Adrenal gland (tissue), 12 donors: ENCODE results near the gene FBXO2. TPM values are rescaled to one million over a fixed set of nuclear protein-coding genes. Genes with fewer than 3 reads are reported as not detected.

Experiments used
- DNase-seq, 7 donors: peaks; one replicate each; pipeline ENCODE4 v3.0.0-alpha.2; 2019 to 2020
- H3K27ac ChIP-seq, 5 donors: fragments of 200-600 bp; sonication (generic) in 4 of 5; 1 replicate in 3 of 5; 2 replicates in 2 of 5; pipeline versions ENCODE4 v1.5.1 to v1.8.0; 2016 to 2020; ENCODE audit warnings: mild to moderate bottlenecking in 1 of 5
- H3K27me3 ChIP-seq: fragments of 200-600 bp; 2 replicates; pipeline ENCODE4 v1.8.0; 2021
- H3K36me3 ChIP-seq, 2 donors: fragments of 200-600 bp; replicated peaks in 1 of 2; 1 replicate in 1 of 2; 2 replicates in 1 of 2; pipeline versions ENCODE4 v1.5.1 to v1.8.0; 2018 to 2022
- H3K4me1 ChIP-seq, 2 donors: fragments of 200-600 bp; replicated peaks in 1 of 2; 1 replicate in 1 of 2; 2 replicates in 1 of 2; pipeline versions ENCODE4 v1.5.1 to v1.8.0; 2018 to 2021
- H3K4me3 ChIP-seq, 4 donors: fragments of 200-600 bp; sonication (generic) in 3 of 4; one replicate each; pipeline ENCODE4 v1.5.1; 2016 to 2018
- H3K9me3 ChIP-seq, 3 donors: fragments of 200-600 bp; sonication (generic) in 1 of 3; replicated peaks in 1 of 3; 1 replicate in 2 of 3; 2 replicates in 1 of 3; pipeline versions ENCODE4 v1.5.1 to v1.8.0; 2016 to 2021
- CTCF ChIP-seq, 6 experiments: fragments of 450-650 bp in 4 of 6; fragments of 200-600 bp in 2 of 6; sonication (generic) in 1 of 6; IDR thresholded peaks; 1 replicate in 5 of 6; 2 replicates in 1 of 6; pipeline versions ENCODE4 v1.5.1 to v1.8.0; 2016 to 2021; ENCODE audit warnings: antibody characterized with exemption in 6 of 6, mild to moderate bottlenecking in 2 of 6, moderate library complexity in 1 of 6
- POLR2A ChIP-seq, 2 donors: fragments of 450-650 bp; IDR thresholded peaks; one replicate each; pipeline ENCODE4 v1.6.1; 2017; ENCODE audit warnings: antibody characterized with exemption in 2 of 2, mild to moderate bottlenecking in 2 of 2, moderate library complexity in 1 of 2
- WGBS, 4 donors: extraction: QIAGEN DNeasy Blood & Tissue Kit in 2 of 4; methylation state at CpG; one replicate each; pipeline versions ENCODE4 v1.1.5 to v1.1.7; 2013 to 2017; 5-methylcytosine and 5-hydroxymethylcytosine counted together
- intact Hi-C, 2 donors: fragments of 100-400 bp; cut with DNase I; formaldehyde crosslinking; loops; one replicate each; pipeline versions ENCODE4 v1.14.1 to v1.15.0; 2022 to 2023
- polyA plus RNA-seq, 3 donors: library from polyadenylated mRNA; stranded (reverse); fragments of 200-250 nt in 2 of 3; fragments of 350-450 nt in 1 of 3; fragmentation: Illumina TruSeq in 1 of 3; extraction: RNeasy Lipid Tissue Mini Kit (QIAGEN cat#74804) in 1 of 3; gene quantifications; one replicate each; pipeline ENCODE4 v1.2.3, GENCODE V29; 2013 to 2014
- total RNA-seq, 9 donors: library from RNA; depleted of rRNA in 4 of 9; stranded (reverse); fragments of >200 nt in 4 of 9; fragments of 120-200 nt in 1 of 9; fragmentation: NEBNext Ultra II Directional in 1 of 9; extraction: Animal tissue kit (Norgen Biotek cat#: 25700) in 1 of 9; gene quantifications; one replicate each; pipeline versions ENCODE4 v1.1.0 to v1.2.4, GENCODE V29; 2013 to 2023
- donor health status: healthy with polysubstance abuse.
- donor health status: Bipolar disorder and iron deficiency.
- donor health status: DM: yes; HTN: yes; CAD: no.
- donor health status: DM: no; HTN: no; CAD: no.
- donor health status: DM: no; HTN: no; CAD: no.
- donor health status: DM: yes; HTN: yes; CAD: no.

The FBXO2 gene
- total and polyA plus RNA-seq, 12 donors, result 2.5 to 86.6 (median 30.2) TPM

GRCh38 chr1:11606775-11607174 lies 47.5 kb downstream of the FBXO2 start:
- Histone ChIP-seq H3K9me3 (no peaks in the 10 kb centered on the region), H3K36me3 (no peaks in the 10 kb centered on the region), H3K27ac (no peak overlapping the region), H3K4me3 (no peak overlapping the region), H3K27me3 (no peaks in the 10 kb centered on the region), H3K4me1 (no peaks in the 10 kb centered on the region)
- DNase-seq, result no peak
- 68 to 83% (median 76%) methylated on average over 6 of the region's 6 CpGs for WGBS, 4 donors
- TF ChIP-seq CTCF (IDR thresholded peaks at IDR 0.05) (no peak), POLR2A (IDR thresholded peaks at IDR 0.05) (no peak)
- intact Hi-C loops, result no loop called here

GRCh38 chr1:11602981-11603380 lies 51.2 kb downstream of the FBXO2 start:
- no peaks in the 10 kb centered on the region for H3K4me1 ChIP-seq
- H3K4me3 ChIP-seq, result no peak overlapping the region
- H3K27me3 ChIP-seq, result no peaks in the 10 kb centered on the region
- TF ChIP-seq POLR2A (IDR thresholded peaks at IDR 0.05) (no peak), CTCF (IDR thresholded peaks at IDR 0.05) (no peak)
- no peak for DNase-seq
- WGBS, 4 donors, result 73 to 79% (median 76%) methylated on average over 5 of the region's 5 CpGs
- H3K36me3 ChIP-seq, result no peaks in the 10 kb centered on the region
- intact Hi-C loops, result no loop called here
- no peaks in the 10 kb centered on the region for H3K9me3 ChIP-seq
- no peak overlapping the region for H3K27ac ChIP-seq

GRCh38 chr1:11602424-11602823 lies 51.8 kb downstream of the FBXO2 start:
- no peaks in the 10 kb centered on the region for H3K36me3 ChIP-seq
- TF ChIP-seq POLR2A (IDR thresholded peaks at IDR 0.05) (no peak), CTCF (IDR thresholded peaks at IDR 0.05) (no peak)
- no peaks in the 10 kb centered on the region for H3K4me1 ChIP-seq
- H3K27ac ChIP-seq, result no peak overlapping the region
- 64 to 75% (median 68%) methylated on average over 2 to 3 of the region's 3 CpGs for WGBS, 4 donors
- H3K4me3 ChIP-seq, result no peak overlapping the region
- no peak for DNase-seq
- H3K27me3 ChIP-seq, result no peaks in the 10 kb centered on the region
- H3K9me3 ChIP-seq, result no peaks in the 10 kb centered on the region
- intact Hi-C loops, result no loop called here

GRCh38 chr1:11600836-11601235 lies 53.4 kb downstream of the FBXO2 start:
- DNase-seq, result no peak
- TF ChIP-seq POLR2A (IDR thresholded peaks at IDR 0.05) (no peak), CTCF (IDR thresholded peaks at IDR 0.05) (no peak)
- intact Hi-C loops, result no loop called here

More at GRCh38 chr1:11600836-11601235, 53.4 kb downstream of the FBXO2 start:
- no peak overlapping the region for H3K4me3 ChIP-seq
- no peaks in the 10 kb centered on the region for H3K9me3 ChIP-seq
- H3K27ac ChIP-seq, result no peak overlapping the region
- H3K36me3 ChIP-seq, result no peaks in the 10 kb centered on the region
- WGBS, 4 donors, result 59 to 68% (median 66%) methylated on average over 7 of the region's 7 CpGs
- no peaks in the 10 kb centered on the region for H3K27me3 ChIP-seq
- H3K4me1 ChIP-seq, result no peaks in the 10 kb centered on the region
